ENCODE results near the gene GRK6. TPM values are rescaled to one million over a fixed set of nuclear protein-coding genes. Genes with fewer than 3 reads are reported as not detected.
"Not testable (repeated sequence)": the region's sequence is repeated elsewhere in the genome, so short reads cannot be mapped to it uniquely, and the experiment has no call there.

The GRK6 gene
- total RNA-seq, 2 donors from 2014 or later, result 38.0 to 64.4 TPM

DNA sequence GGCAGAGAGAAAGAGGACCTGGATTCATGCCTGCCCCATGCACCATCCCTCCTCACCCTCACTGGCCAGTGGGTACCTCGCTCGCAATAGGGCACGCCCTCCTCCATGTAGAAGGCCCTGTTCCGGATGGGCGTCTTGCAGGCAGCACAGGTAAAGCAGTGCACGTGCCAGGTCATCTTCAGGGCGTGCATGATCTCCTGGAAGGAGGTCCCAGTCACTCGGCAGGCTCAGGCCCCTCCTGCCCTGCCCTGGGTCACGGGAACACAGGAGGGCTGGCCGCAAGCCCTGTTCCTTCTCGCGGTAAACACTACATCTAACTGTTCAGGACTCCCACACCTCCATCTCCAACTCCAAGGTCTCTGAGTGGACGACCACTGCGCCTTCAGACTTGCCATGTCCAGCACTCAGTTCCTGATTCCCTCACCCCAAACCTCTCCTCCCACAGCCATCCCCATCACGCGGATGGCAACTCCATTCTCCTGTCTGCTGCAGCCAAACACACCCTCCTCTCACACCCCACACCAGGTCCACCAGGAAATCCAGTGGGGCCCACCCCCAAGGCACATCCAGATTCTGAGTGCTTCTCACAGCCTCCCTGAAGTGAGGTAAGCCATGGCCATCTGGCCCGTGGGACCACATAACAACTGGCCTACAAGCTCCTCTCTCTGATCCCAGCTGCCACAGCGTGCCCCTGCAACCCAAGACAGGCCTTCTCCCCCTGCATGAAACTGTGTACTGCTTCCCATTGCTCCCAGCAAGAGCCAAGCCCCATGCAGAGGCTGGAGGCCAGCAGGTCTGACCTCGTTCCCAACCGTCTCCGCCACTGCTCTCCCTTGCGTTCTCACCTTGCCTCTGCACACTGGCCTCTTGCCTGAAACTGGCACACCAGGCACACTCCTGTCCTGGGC is 57.8 kb downstream of the GRK6 start:
- no peak overlapping the region for H3K9ac ChIP-seq (ENCODE audit: low read depth in 2 of 2, low read length in 2 of 2)
- TF ChIP-seq CTCF (IDR thresholded peaks at IDR 0.05), result no peak
- H3K4me1 ChIP-seq, result peaks cover 3% of the 10 kb centered on the region
- H3K27me3 ChIP-seq, result no peaks in the 10 kb centered on the region
- DNase-seq, result no peak
- intact Hi-C loops (cut with DNase I), result no loop called here
- no peak overlapping the region for H3K4me3 ChIP-seq
- no peaks in the 10 kb centered on the region for H3K9me3 ChIP-seq
- no peaks in the 10 kb centered on the region for H3K36me3 ChIP-seq
- H3K27ac ChIP-seq, result no peak overlapping the region

DNA sequence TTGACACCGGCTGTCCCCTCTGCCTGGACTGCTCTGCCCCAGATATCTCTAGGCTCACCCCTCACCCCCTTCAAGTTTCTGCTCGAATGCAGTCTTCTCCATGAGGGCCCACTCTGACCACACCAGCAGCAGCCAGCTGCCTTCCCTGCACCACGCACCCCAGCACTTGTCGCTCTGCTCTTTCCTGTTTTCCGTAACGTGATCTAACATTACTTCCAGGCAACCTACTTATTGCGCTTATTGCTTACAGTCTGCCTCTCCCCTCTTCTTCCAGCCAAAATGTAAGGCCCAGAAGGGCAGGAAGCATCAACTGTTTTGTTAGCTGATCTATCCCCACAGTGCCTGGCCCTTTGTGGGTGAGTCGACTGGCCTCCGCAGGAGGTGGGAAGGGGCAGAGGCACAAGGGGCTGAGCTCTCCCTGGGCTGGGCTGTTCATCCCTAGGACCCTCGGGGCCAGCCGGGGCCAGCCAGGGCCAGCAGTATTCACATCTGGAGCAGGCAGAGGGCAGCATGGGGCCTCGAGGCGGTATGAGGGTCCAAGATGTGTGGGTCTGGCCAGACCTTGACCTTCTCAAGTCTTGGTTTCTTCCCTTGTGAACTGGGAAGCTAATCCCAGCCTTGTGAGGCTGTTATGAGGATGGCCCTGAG is 58.5 kb downstream of the GRK6 start:
- Histone ChIP-seq H3K27ac (no peak overlapping the region), H3K36me3 (no peaks in the 10 kb centered on the region), H3K9ac (ENCODE audit: low read depth in 2 of 2, low read length in 2 of 2) (no peak overlapping the region), H3K9me3 (no peaks in the 10 kb centered on the region), H3K4me3 (no peak overlapping the region), H3K4me1 (peaks cover 5% of the 10 kb centered on the region), H3K27me3 (no peaks in the 10 kb centered on the region)
- no peak for TF ChIP-seq CTCF (IDR thresholded peaks at IDR 0.05)
- intact Hi-C loops (cut with DNase I), result no loop called here
- no peak for DNase-seq

DNA sequence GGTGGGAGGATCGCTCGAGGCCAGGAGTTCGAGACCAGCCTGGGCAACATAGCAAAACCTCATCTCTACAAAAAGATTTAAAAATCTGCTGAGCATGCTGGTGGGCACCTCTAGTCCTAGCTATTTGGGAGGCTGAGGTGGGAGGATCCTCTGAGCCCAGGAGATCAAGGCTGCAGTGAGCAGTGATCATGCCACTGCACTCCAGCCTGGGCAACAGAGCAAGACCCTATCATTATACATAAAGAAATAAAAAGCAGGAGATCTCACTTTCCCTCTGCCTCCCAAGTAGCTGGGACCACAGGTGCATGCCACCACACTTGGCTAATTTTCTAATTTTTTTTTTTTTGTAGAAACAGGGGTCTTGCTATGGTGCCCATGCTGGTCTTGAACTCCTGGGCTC is 59.3 kb downstream of the GRK6 start:
- H3K4me1 ChIP-seq; intact Hi-C loops (cut with DNase I); H3K27ac ChIP-seq; H3K9me3 ChIP-seq; H3K27me3 ChIP-seq; H3K9ac ChIP-seq (ENCODE audit: low read depth in 2 of 2, low read length in 2 of 2); DNase-seq; H3K4me3 ChIP-seq; H3K36me3 ChIP-seq: not testable (repeated sequence)

- Histone ChIP-seq H3K4me3 (no peak overlapping the region), H3K27ac (no peak overlapping the region), H3K36me3 (no peaks in the 10 kb centered on the region), H3K9ac (ENCODE audit: low read depth in 2 of 2, low read length in 2 of 2) (no peak overlapping the region), H3K9me3 (no peaks in the 10 kb centered on the region), H3K4me1 (peaks cover 5% of the 10 kb centered on the region), H3K27me3 (no peaks in the 10 kb centered on the region)
- no peak for TF ChIP-seq CTCF (IDR thresholded peaks at IDR 0.05)
- DNase-seq, result no peak
- intact Hi-C loops (cut with DNase I), result no loop called here
These were observed 59.8 kb downstream of the GRK6 start for GRCh38 chr5:177486256-177486655.

DNA sequence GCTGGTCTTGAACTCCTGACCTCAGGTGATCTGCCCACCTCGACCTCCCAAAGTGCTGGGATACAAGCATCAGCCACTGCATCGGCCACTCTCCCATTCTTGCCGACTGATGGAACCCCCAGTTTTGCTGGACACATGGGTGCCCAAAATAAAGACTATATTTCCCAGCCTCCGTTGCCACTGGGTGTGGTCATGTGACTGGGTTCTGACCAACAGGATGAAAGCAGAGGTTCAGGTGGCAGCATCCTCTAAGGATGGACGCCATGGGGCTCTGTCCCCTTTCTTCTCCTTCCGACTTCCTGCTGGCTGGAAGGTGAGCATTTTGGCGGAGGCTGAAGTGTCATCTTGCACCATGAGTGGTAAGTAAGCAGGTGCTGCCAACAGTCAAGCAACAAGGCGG is 60.7 kb downstream of the GRK6 start:
- H3K36me3 ChIP-seq, result no peaks in the 10 kb centered on the region
- TF ChIP-seq CTCF (IDR thresholded peaks at IDR 0.05), result no peak

DNA sequence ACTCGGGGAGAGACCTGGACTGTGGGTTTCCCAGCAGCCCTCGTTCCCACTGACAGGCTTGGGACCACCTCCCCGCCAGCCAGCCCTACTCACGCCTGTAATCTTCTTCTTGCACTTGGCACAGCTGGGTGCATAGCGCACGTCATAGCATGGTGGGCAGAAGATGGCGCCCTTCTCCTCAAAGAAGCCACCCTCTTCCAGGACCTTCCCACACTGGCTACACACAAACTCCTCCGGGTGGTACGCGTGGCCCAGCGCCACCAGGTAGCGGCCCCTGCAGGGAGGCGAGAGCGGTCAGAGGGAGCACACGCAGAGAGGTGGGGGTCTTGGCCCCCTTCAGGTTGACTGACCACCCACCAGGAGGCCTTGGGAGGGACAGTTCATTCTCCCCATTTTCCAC is 61.5 kb downstream of the GRK6 start:
- H3K4me1 ChIP-seq, result peaks cover 5% of the 10 kb centered on the region
- H3K36me3 ChIP-seq, result no peaks in the 10 kb centered on the region
- no peak overlapping the region for H3K27ac ChIP-seq
- no peak for TF ChIP-seq CTCF (IDR thresholded peaks at IDR 0.05)
- H3K27me3 ChIP-seq, result no peaks in the 10 kb centered on the region
- no peak overlapping the region for H3K4me3 ChIP-seq
- no peak overlapping the region for H3K9ac ChIP-seq (ENCODE audit: low read depth in 2 of 2, low read length in 2 of 2)
- DNase-seq, result no peak
- intact Hi-C loops (cut with DNase I), result no loop called here
- no peaks in the 10 kb centered on the region for H3K9me3 ChIP-seq

More for the DNA sequence above, 60.7 kb downstream of the GRK6 start:
- DNase-seq, result no peak
- no peaks in the 10 kb centered on the region for H3K27me3 ChIP-seq
- intact Hi-C loops (cut with DNase I), result no loop called here
- no peak overlapping the region for H3K9ac ChIP-seq (ENCODE audit: low read depth in 2 of 2, low read length in 2 of 2)
- no peak overlapping the region for H3K4me3 ChIP-seq
- H3K4me1 ChIP-seq, result peaks cover 5% of the 10 kb centered on the region
- no peaks in the 10 kb centered on the region for H3K9me3 ChIP-seq
- H3K27ac ChIP-seq, result no peak overlapping the region
